Adrenal gland (tissue), 12 donors: ENCODE measurements around the gene EGLN1. TPM values are rescaled to one million over a fixed set of nuclear protein-coding genes. Genes with fewer than 3 reads are reported as not detected.

Experiments used
- DNase-seq, 7 donors: peaks; one replicate each; pipeline ENCODE4 v3.0.0-alpha.2; 2019 to 2020
- H3K27ac ChIP-seq, 5 donors: fragments of 200-600 bp; sonication (generic) in 4 of 5; 1 replicate in 3 of 5; 2 replicates in 2 of 5; pipeline versions ENCODE4 v1.5.1 to v1.8.0; 2016 to 2020; ENCODE audit warnings: mild to moderate bottlenecking in 1 of 5
- H3K27me3 ChIP-seq: fragments of 200-600 bp; 2 replicates; pipeline ENCODE4 v1.8.0; 2021
- H3K36me3 ChIP-seq, 2 donors: fragments of 200-600 bp; replicated peaks in 1 of 2; 1 replicate in 1 of 2; 2 replicates in 1 of 2; pipeline versions ENCODE4 v1.5.1 to v1.8.0; 2018 to 2022
- H3K4me1 ChIP-seq, 2 donors: fragments of 200-600 bp; replicated peaks in 1 of 2; 1 replicate in 1 of 2; 2 replicates in 1 of 2; pipeline versions ENCODE4 v1.5.1 to v1.8.0; 2018 to 2021
- H3K4me3 ChIP-seq, 4 donors: fragments of 200-600 bp; sonication (generic) in 3 of 4; one replicate each; pipeline ENCODE4 v1.5.1; 2016 to 2018
- H3K9me3 ChIP-seq, 3 donors: fragments of 200-600 bp; sonication (generic) in 1 of 3; replicated peaks in 1 of 3; 1 replicate in 2 of 3; 2 replicates in 1 of 3; pipeline versions ENCODE4 v1.5.1 to v1.8.0; 2016 to 2021
- CTCF ChIP-seq, 6 experiments: fragments of 450-650 bp in 4 of 6; fragments of 200-600 bp in 2 of 6; sonication (generic) in 1 of 6; IDR thresholded peaks; 1 replicate in 5 of 6; 2 replicates in 1 of 6; pipeline versions ENCODE4 v1.5.1 to v1.8.0; 2016 to 2021; ENCODE audit warnings: antibody characterized with exemption in 6 of 6, mild to moderate bottlenecking in 2 of 6, moderate library complexity in 1 of 6
- POLR2A ChIP-seq, 2 donors: fragments of 450-650 bp; IDR thresholded peaks; one replicate each; pipeline ENCODE4 v1.6.1; 2017; ENCODE audit warnings: antibody characterized with exemption in 2 of 2, mild to moderate bottlenecking in 2 of 2, moderate library complexity in 1 of 2
- WGBS, 4 donors: extraction: QIAGEN DNeasy Blood & Tissue Kit in 2 of 4; methylation state at CpG; one replicate each; pipeline versions ENCODE4 v1.1.5 to v1.1.7; 2013 to 2017; 5-methylcytosine and 5-hydroxymethylcytosine counted together
- intact Hi-C, 2 donors: fragments of 100-400 bp; cut with DNase I; formaldehyde crosslinking; loops; one replicate each; pipeline versions ENCODE4 v1.14.1 to v1.15.0; 2022 to 2023
- polyA plus RNA-seq, 3 donors: library from polyadenylated mRNA; stranded (reverse); fragments of 200-250 nt in 2 of 3; fragments of 350-450 nt in 1 of 3; fragmentation: Illumina TruSeq in 1 of 3; extraction: RNeasy Lipid Tissue Mini Kit (QIAGEN cat#74804) in 1 of 3; gene quantifications; one replicate each; pipeline ENCODE4 v1.2.3, GENCODE V29; 2013 to 2014
- total RNA-seq, 9 donors: library from RNA; depleted of rRNA in 4 of 9; stranded (reverse); fragments of >200 nt in 4 of 9; fragments of 120-200 nt in 1 of 9; fragmentation: NEBNext Ultra II Directional in 1 of 9; extraction: Animal tissue kit (Norgen Biotek cat#: 25700) in 1 of 9; gene quantifications; one replicate each; pipeline versions ENCODE4 v1.1.0 to v1.2.4, GENCODE V29; 2013 to 2023
- donor health status: healthy with polysubstance abuse.
- donor health status: Bipolar disorder and iron deficiency.
- donor health status: DM: yes; HTN: yes; CAD: no.
- donor health status: DM: no; HTN: no; CAD: no.
- donor health status: DM: no; HTN: no; CAD: no.
- donor health status: DM: yes; HTN: yes; CAD: no.

EGLN1 gene
- total and polyA plus RNA-seq, 12 donors: 7.9 to 75.6 (median 49.2) TPM

- no peaks in the 10 kb centered on the region for H3K4me1 ChIP-seq
- WGBS, 4 donors: 80 to 82% (median 81%) methylated on average over 5 of the region's 5 CpGs
- no peak overlapping the region for H3K27ac ChIP-seq
- H3K4me3 ChIP-seq: no peak overlapping the region
- H3K36me3 ChIP-seq: no peaks in the 10 kb centered on the region
- no peak for DNase-seq
- H3K27me3 ChIP-seq: no peaks in the 10 kb centered on the region
- intact Hi-C loops: no loop called here
- TF ChIP-seq POLR2A (IDR thresholded peaks at IDR 0.05): no peak
- TF ChIP-seq CTCF (IDR thresholded peaks at IDR 0.05): no peak
- no peaks in the 10 kb centered on the region for H3K9me3 ChIP-seq
Measured at GRCh38 chr1:231324660-231325059, 97.4 kb downstream of the EGLN1 start.

DNA sequence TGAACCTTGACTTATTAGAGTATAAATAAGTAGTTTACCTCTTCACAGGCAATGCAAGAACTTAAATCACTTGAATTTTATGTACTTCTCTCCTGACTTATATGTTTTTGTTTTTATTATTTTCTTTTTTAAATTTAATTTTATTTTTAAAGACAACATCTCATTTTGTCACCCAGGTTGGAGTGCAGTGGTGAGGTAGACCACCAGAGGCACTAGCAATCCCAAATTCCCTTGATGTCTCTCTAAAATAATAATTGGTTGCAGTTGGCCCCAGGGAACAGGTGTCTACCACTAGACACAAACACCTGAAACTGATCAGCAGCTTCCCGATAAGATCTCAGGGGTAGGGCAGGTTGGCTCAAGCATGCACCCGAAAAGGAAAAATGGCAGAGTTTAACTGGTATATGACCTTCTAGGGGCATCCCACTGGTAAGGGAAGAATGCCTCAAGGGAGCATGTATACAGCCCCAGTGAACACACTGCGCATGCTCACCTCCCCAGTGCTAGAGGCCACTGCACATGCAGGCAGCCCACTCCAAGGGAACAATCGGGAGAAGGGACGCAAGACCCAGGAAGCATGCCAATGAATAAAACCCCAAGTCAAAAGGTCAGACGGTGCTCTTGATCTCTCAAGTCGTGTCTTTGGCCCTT, 99.1 kb downstream of the EGLN1 start:
- intact Hi-C loops: no loop called here
- H3K36me3 ChIP-seq: no peaks in the 10 kb centered on the region
- no peak for DNase-seq
- no peaks in the 10 kb centered on the region for H3K27me3 ChIP-seq
- TF ChIP-seq CTCF (IDR thresholded peaks at IDR 0.05): no peak
- TF ChIP-seq POLR2A (IDR thresholded peaks at IDR 0.05): no peak
- H3K9me3 ChIP-seq: no peaks in the 10 kb centered on the region
- 75 to 82% (median 77%) methylated on average over 7 of the region's 7 CpGs for WGBS, 4 donors
- no peak overlapping the region for H3K4me3 ChIP-seq
- H3K4me1 ChIP-seq: no peaks in the 10 kb centered on the region
- H3K27ac ChIP-seq: no peak overlapping the region

GRCh38 chr1:231319080-231319479, 103.0 kb downstream of the EGLN1 start:
- H3K4me1 ChIP-seq: no peaks in the 10 kb centered on the region
- TF ChIP-seq POLR2A (IDR thresholded peaks at IDR 0.05) (no peak), CTCF (IDR thresholded peaks at IDR 0.05) (no peak)
- no peaks in the 10 kb centered on the region for H3K9me3 ChIP-seq
- intact Hi-C loops: no loop called here
- H3K27ac ChIP-seq: no peak overlapping the region
- WGBS, 4 donors: 85 to 90% (median 87%) methylated on average over 9 of the region's 9 CpGs
- no peaks in the 10 kb centered on the region for H3K27me3 ChIP-seq
- H3K4me3 ChIP-seq: no peak overlapping the region
- DNase-seq: no peak
- no peaks in the 10 kb centered on the region for H3K36me3 ChIP-seq

- TF ChIP-seq POLR2A (IDR thresholded peaks at IDR 0.05): no peak
- Histone ChIP-seq H3K27me3 (no peaks in the 10 kb centered on the region), H3K9me3 (no peaks in the 10 kb centered on the region), H3K27ac (no peak overlapping the region), H3K4me1 (no peaks in the 10 kb centered on the region), H3K36me3 (no peaks in the 10 kb centered on the region), H3K4me3 (no peak overlapping the region)
- peak in 1 of 7 donors; percentile 11 for DNase-seq
- 83 to 93% (median 89%) methylated on average over 4 of the region's 4 CpGs for WGBS, 4 donors
- intact Hi-C loops: no loop called here
Measured at GRCh38 chr1:231318568-231318967, 103.5 kb downstream of the EGLN1 start.

GRCh38 chr1:231318015-231318355, 104.1 kb downstream of the EGLN1 start:
- intact Hi-C loops: no loop called here
- no peaks in the 10 kb centered on the region for H3K27me3 ChIP-seq
- TF ChIP-seq CTCF (IDR thresholded peaks at IDR 0.05): no peak
- no peak for TF ChIP-seq POLR2A (IDR thresholded peaks at IDR 0.05)
- H3K27ac ChIP-seq: no peak overlapping the region
- H3K4me1 ChIP-seq: no peaks in the 10 kb centered on the region
- H3K9me3 ChIP-seq: no peaks in the 10 kb centered on the region
- DNase-seq: peak in 1 of 7 donors; percentile 21
- WGBS, 4 donors: 90 to 95% (median 92%) methylated on average over 15 of the region's 15 CpGs
- H3K4me3 ChIP-seq: no peak overlapping the region
- H3K36me3 ChIP-seq: no peaks in the 10 kb centered on the region
